GM12872 (cell line): ENCODE measurements around the gene KDM2A.

Experiments used
- CTCF ChIP-seq: IDR thresholded peaks from 3 replicates; pipeline ENCODE4 v1.5.1; 2011; ENCODE audit warnings: low read depth, mild to moderate bottlenecking, low read length, moderate library complexity; ENCODE audit not compliant: insufficient read depth

KDM2A gene

GRCh38 chr11:67247946-67248550, 129.0 kb downstream of the KDM2A start:
- no peak for TF ChIP-seq CTCF

- no peak for TF ChIP-seq CTCF
These were observed 129.6 kb downstream of the KDM2A start for GRCh38 chr11:67248653-67249052.

- TF ChIP-seq CTCF = no peak
These were observed 131.3 kb downstream of the KDM2A start for GRCh38 chr11:67250059-67251043.

GRCh38 chr11:67251841-67252240, 132.8 kb downstream of the KDM2A start:
- no peak for TF ChIP-seq CTCF

GRCh38 chr11:67252831-67253239, 133.8 kb downstream of the KDM2A start:
- peak; percentile 52; the same call in 2 of the 3 replicates for TF ChIP-seq CTCF

GRCh38 chr11:67253872-67254624, 135.0 kb downstream of the KDM2A start:
- no peak for TF ChIP-seq CTCF

GRCh38 chr11:67254798-67255197, 135.7 kb downstream of the KDM2A start:
- no peak for TF ChIP-seq CTCF
